ENCODE results near the gene OR51F1. TPM values are rescaled to one million over a fixed set of nuclear protein-coding genes. Genes with fewer than 3 reads are reported as not detected.
"Not testable (repeated sequence)": the region's sequence is repeated elsewhere in the genome, so short reads cannot be mapped to it uniquely, and the experiment has no call there.

Gene OR51F1, protein sequence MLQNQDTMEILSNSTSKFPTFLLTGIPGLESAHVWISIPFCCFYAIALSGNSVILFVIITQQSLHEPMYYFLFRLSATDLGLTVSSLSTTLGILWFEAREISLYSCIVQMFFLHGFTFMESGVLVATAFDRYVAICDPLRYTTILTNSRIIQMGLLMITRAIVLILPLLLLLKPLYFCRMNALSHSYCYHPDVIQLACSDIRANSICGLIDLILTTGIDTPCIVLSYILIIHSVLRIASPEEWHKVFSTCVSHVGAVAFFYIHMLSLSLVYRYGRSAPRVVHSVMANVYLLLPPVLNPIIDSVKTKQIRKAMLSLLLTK
- not detected for total RNA-seq
- long read RNA-seq, result 0 reads

DNA sequence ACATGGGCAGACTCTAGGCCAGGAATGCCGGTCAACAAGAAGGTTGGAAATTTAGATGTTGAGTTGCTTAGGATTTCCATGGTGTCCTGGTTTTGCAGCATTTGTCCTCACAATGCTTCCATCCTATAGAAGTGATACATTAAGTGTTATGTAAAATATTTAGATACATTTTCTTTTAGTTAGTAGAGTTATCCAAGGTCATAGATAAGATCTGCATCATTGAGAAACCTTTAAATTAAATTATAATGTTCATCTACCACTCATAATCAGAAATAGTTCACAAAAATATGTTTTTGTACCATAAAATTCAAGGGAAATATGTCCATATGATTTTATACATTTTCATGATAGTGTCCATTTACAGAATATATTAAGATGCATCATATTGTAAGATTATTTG, at the start of gene OR51F1:
OR51F1 (minus strand) TSS at position 101 of the 400 bp plus-strand sequence; CDS start at position 101, 0 bp downstream.
- no peak for ATAC-seq
- Histone ChIP-seq H3K27ac (no peak within 1 kb of the TSS), H3K9me3 (no peaks in the 10 kb centered on the region), H3K4me3 (no peak within 1 kb of the TSS), H3K36me3 (no peaks in the 10 kb centered on the region), H3K4me1 (no peaks in the 10 kb centered on the region), H3K27me3 (ENCODE audit: low read depth) (no peaks in the 10 kb centered on the region)
- DNase-seq, result no peak
- TF ChIP-seq, protein P1, sequence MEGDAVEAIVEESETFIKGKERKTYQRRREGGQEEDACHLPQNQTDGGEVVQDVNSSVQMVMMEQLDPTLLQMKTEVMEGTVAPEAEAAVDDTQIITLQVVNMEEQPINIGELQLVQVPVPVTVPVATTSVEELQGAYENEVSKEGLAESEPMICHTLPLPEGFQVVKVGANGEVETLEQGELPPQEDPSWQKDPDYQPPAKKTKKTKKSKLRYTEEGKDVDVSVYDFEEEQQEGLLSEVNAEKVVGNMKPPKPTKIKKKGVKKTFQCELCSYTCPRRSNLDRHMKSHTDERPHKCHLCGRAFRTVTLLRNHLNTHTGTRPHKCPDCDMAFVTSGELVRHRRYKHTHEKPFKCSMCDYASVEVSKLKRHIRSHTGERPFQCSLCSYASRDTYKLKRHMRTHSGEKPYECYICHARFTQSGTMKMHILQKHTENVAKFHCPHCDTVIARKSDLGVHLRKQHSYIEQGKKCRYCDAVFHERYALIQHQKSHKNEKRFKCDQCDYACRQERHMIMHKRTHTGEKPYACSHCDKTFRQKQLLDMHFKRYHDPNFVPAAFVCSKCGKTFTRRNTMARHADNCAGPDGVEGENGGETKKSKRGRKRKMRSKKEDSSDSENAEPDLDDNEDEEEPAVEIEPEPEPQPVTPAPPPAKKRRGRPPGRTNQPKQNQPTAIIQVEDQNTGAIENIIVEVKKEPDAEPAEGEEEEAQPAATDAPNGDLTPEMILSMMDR (IDR thresholded peaks at IDR 0.05), result no peak
- intact Hi-C loops (cut with DNase I), result no loop called here

DNA sequence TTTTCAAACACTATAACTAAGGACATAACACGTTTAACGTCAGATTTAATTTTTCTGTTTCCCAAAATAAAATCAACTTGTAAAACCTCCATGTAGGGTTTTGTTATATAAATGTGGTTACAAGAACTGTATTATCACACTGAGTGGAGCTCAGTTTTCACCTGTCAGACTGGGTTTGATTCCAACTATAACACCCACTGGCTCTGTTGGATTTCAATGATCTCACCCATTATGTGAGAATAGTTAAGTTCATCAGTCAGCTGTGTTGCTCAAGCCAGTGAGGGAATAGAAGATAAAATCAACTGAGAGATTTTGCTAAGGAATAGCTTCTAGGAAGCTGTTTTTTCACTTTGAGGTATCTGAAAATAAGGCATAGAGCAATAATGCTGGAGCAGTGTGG, 39.5 kb upstream of the OR51F1 start:
- no peak for DNase-seq
- intact Hi-C loops (cut with DNase I), result no loop called here
- TF ChIP-seq, protein P1 (IDR thresholded peaks at IDR 0.05), result no peak
- H3K4me1 ChIP-seq, result no peaks in the 10 kb centered on the region
- H3K4me3 ChIP-seq, result no peak overlapping the region
- ATAC-seq, result no peak
- H3K27ac ChIP-seq, result no peak overlapping the region
- no peaks in the 10 kb centered on the region for H3K9me3 ChIP-seq
- H3K27me3 ChIP-seq (ENCODE audit: low read depth), result no peaks in the 10 kb centered on the region
- H3K36me3 ChIP-seq, result no peaks in the 10 kb centered on the region

DNA sequence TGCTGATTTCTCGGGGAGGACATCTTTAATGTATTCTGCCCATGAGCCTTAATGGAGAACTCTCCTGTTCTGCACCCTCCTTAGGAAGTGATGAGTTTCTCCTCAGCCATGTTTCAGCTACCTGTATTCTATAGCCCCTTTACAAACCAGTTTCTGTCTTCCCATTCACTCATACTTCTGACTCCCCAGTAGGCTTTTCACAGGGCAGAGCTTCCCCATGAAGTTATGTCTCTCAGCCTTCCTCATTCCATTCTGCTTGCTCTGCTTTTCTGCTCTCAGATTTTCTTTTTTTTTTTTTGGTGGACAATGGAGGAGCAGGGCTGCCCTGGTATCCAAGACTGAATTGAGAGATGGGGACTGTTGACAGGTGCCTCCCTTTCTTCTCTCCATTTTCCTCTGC, 38.7 kb upstream of the OR51F1 start:
- Histone ChIP-seq H3K27me3 (ENCODE audit: low read depth) (no peaks in the 10 kb centered on the region), H3K4me3 (no peak overlapping the region), H3K9me3 (no peaks in the 10 kb centered on the region), H3K36me3 (no peaks in the 10 kb centered on the region), H3K4me1 (no peaks in the 10 kb centered on the region), H3K27ac (no peak overlapping the region)
- no peak for DNase-seq
- intact Hi-C loops (cut with DNase I), result no loop called here
- no peak for ATAC-seq
- TF ChIP-seq, protein P1 (IDR thresholded peaks at IDR 0.05), result no peak

DNA sequence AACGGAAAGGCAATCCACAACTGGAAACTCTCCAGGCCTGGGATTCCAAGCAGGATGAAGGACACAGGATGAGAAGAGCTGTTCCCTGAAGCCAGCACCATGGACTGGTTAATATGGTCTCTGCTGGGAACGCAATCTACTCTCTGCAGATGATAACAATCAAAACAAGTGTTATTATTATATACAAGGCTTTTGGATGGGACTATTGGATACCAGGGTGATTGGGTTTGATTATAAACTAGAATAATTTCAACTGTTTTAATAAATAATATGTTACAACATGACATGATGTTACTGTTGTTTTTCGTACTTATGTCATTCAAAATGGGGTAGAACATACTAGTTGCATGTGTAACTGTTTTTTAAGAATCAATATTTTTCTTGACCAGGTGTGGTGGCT, 34.5 kb upstream of the OR51F1 start, which contains the start of gene OR52R1:
OR52R1 (minus strand) TSS at position 101 of the 400 bp plus-strand sequence; CDS start at position 101, 0 bp downstream.
- H3K4me1 ChIP-seq, result no peaks in the 10 kb centered on the region
- no peaks in the 10 kb centered on the region for H3K9me3 ChIP-seq
- no peak within 1 kb of the TSS for H3K4me3 ChIP-seq
- no peaks in the 10 kb centered on the region for H3K27me3 ChIP-seq (ENCODE audit: low read depth)
- H3K27ac ChIP-seq, result no peak within 1 kb of the TSS
- no peaks in the 10 kb centered on the region for H3K36me3 ChIP-seq
- DNase-seq (no peak), ATAC-seq (no peak)
- intact Hi-C loops (cut with DNase I), result no loop called here
- TF ChIP-seq, protein P1 (IDR thresholded peaks at IDR 0.05), result no peak

DNA sequence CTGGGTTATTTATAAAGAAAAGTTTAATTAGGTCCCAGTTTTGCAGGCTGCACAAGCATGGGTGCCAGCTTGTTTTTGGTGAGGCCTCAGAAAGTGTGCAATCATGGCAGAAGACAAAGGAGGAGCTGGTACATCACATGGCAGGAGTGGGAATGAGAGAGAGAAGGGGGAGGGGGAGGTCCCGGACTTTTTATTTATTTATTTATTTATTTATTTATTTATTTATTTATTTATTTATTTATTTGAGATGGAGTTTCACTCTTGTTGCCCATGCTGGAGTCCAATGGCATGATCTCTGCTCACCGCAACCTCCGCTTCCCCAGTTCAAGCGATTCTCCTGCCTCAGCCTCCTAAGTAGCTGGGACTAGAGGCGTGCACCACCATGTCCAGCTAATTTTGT, 31.6 kb upstream of the OR51F1 start:
- DNase-seq; ATAC-seq; H3K27me3 ChIP-seq (ENCODE audit: low read depth); H3K9me3 ChIP-seq; H3K36me3 ChIP-seq; H3K27ac ChIP-seq; H3K4me1 ChIP-seq; H3K4me3 ChIP-seq; intact Hi-C loops (cut with DNase I): not testable (repeated sequence)

DNA sequence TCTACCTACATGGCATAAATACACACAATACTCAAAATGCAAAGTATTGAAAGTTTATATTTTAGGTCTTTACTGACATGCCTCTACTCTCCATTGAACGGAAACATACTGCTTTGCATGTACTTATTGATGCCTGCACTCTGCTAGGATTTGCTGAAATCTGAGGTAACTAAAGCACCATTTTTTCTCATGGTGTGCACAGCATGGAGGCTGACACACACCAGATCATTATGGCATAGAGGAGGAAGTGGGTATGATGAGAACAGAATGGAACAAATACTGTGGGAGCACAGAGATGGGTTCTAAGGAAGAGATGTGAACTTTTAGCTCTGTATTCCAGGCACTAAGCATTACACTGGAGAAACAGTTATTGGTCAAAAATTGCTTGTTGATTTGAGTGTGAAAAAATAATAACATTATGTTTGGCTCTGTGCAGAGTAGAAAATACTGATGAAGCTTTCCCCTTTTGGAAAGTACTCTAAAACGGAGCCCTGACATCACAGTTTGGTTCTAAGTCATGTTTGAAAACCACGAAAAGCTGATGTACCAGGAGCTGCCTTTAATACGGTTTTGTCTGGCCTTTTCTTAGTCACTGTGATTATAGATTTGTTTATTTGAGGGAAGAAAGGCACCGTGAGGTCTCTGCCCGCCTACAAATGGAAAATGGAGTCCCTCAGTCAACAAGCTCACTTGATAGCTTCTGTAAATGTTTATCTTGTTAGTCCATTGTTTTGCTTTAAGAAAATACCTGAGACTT, 28.9 kb upstream of the OR51F1 start:
- Histone ChIP-seq H3K36me3 (no peaks in the 10 kb centered on the region), H3K4me1 (no peaks in the 10 kb centered on the region), H3K27ac (no peak overlapping the region), H3K4me3 (no peak overlapping the region), H3K9me3 (no peaks in the 10 kb centered on the region), H3K27me3 (ENCODE audit: low read depth) (no peaks in the 10 kb centered on the region)
- ATAC-seq, result no peak
- TF ChIP-seq, protein P1 (IDR thresholded peaks at IDR 0.05), result no peak
- no peak for DNase-seq
- intact Hi-C loops (cut with DNase I), result no loop called here

Data from lower lobe of right lung (tissue), 2 donors.